ENCODE data around the gene HABP2. TPM values are rescaled to one million over a fixed set of nuclear protein-coding genes. Genes with fewer than 3 reads are reported as not detected.

HABP2 gene
- total RNA-seq, 4 donors from 2014 or later = 0.15 to 5.6 (median 0.41) TPM; not detected in 1

DNA sequence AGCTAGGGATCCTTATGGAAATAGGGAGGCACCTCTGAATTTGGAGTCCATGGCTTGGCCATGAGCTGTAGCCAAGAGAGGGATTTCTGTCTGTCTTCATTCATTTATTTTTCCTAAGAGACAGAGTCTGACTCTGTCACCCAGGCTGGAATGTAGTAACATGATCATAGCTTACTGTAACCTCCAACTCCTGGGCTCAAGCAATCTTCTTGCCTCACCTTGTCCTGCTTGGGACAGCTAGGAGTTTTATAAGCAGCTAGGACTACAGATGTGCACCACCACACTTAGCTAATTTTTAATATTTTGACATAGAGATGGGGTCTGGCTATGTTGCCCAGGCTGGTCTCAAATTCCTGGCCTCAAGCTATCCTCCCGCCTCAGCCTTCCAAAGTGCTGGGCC lies 8.5 kb upstream of the HABP2 start:
- no peaks in the 10 kb centered on the region for H3K27me3 ChIP-seq
- no peaks in the 10 kb centered on the region for H3K36me3 ChIP-seq
- no peak for TF ChIP-seq POLR2A (IDR thresholded peaks at IDR 0.05)
- no peak for DNase-seq
- intact Hi-C loops (cut with DNase I; ENCODE audit: low total_unique reads) = no loop called here
- no peak overlapping the region for H3K27ac ChIP-seq
- H3K4me3 ChIP-seq = no peak overlapping the region
- H3K4me1 ChIP-seq = no peaks in the 10 kb centered on the region
- no peaks in the 10 kb centered on the region for H3K9me3 ChIP-seq

DNA sequence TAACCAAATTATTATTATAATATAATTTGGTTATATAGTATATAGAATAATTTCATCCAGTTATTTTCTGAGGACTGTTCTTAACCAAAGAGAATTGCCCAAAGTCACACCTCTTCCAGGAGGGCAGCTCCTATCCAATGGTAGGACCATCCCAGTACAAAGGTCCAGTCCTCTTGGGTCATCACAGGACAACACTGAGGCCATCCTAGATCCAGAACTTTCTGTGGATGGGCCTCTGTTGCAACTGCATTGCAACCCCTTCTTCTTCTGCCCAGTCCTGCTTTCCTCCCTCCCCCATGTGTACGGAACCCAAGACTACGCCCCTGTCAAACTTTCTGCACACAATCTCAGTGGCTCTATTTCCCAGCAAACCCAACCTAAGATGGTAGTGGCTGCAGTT lies 5.4 kb upstream of the HABP2 start:
- Histone ChIP-seq H3K27ac (no peak overlapping the region), H3K36me3 (no peaks in the 10 kb centered on the region), H3K4me3 (no peak overlapping the region), H3K9me3 (no peaks in the 10 kb centered on the region), H3K27me3 (no peaks in the 10 kb centered on the region), H3K4me1 (no peaks in the 10 kb centered on the region)
- no peak for DNase-seq
- intact Hi-C loops (cut with DNase I; ENCODE audit: low total_unique reads) = no loop called here
- no peak for TF ChIP-seq POLR2A (IDR thresholded peaks at IDR 0.05)
- TF ChIP-seq, protein P1, sequence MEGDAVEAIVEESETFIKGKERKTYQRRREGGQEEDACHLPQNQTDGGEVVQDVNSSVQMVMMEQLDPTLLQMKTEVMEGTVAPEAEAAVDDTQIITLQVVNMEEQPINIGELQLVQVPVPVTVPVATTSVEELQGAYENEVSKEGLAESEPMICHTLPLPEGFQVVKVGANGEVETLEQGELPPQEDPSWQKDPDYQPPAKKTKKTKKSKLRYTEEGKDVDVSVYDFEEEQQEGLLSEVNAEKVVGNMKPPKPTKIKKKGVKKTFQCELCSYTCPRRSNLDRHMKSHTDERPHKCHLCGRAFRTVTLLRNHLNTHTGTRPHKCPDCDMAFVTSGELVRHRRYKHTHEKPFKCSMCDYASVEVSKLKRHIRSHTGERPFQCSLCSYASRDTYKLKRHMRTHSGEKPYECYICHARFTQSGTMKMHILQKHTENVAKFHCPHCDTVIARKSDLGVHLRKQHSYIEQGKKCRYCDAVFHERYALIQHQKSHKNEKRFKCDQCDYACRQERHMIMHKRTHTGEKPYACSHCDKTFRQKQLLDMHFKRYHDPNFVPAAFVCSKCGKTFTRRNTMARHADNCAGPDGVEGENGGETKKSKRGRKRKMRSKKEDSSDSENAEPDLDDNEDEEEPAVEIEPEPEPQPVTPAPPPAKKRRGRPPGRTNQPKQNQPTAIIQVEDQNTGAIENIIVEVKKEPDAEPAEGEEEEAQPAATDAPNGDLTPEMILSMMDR (IDR thresholded peaks at IDR 0.05) = no peak

DNA sequence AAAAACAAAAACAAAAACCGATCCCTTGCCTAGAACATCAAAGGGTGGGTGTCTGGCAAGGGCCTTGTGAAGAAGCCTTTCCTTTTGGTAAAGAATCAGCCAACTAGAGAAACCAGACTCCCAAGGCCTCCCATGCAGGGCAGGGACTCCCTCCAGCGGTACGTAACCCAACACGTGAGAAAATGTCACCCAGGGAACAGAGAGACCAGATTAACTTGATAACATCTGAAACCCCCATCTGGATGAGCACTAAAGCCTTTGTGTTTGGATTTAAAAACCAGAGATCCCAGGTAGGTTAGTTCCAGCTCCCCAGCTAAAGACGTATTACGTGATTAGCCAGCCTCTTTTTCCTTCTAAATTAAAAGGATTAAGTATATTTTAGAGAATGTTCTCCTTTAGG lies 3.0 kb upstream of the HABP2 start:
- intact Hi-C loops (cut with DNase I; ENCODE audit: low total_unique reads) = no loop called here
- no peak overlapping the region for H3K4me3 ChIP-seq
- no peaks in the 10 kb centered on the region for H3K36me3 ChIP-seq
- no peak for DNase-seq
- H3K4me1 ChIP-seq = no peaks in the 10 kb centered on the region
- H3K27ac ChIP-seq = no peak overlapping the region
- no peaks in the 10 kb centered on the region for H3K27me3 ChIP-seq
- H3K9me3 ChIP-seq = no peaks in the 10 kb centered on the region
- TF ChIP-seq, protein P1 (IDR thresholded peaks at IDR 0.05) = no peak
- TF ChIP-seq POLR2A (IDR thresholded peaks at IDR 0.05) = no peak

DNA sequence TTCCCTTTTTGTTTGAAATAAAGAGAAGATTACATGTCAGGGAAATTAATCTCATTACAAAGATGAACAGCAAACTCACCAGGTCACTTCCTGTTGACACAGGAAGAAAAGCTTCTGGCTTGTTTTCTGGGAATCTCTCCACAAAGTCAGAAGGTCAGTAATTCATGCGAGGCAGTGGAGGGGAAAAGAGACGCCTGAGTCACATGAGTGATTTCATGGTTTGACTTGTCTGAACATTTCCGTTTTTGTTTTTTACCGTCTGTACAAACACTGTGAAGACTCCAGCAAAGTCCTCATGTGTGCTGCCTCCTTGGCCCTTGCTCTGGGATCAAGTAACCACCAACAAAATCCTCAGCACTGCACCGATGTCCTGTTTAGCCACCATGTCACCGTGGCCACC lies 2.5 kb upstream of the HABP2 start:
- intact Hi-C loops (cut with DNase I; ENCODE audit: low total_unique reads) = no loop called here

DNA sequence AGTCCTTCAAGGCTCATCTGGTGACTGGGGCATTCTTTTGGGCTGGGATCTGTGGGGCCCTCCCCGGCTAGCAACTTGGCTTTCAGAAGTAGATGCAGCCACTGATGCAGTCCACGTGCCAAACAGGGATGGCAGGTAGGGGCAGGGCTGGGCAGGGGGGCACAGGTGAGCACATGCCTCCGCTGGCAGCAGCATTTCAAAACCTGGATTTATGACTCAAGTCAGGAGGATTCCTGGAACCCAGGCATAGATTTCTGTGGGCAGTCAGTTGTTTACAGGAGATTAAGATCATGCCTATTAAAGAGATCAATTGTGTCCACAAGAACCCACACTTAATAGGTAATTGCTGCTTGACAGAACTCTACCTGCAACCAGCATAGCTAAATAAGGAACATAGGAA lies 839 bp upstream of the HABP2 start:
- Histone ChIP-seq H3K4me3 (no peak overlapping the region), H3K9me3 (no peaks in the 10 kb centered on the region), H3K27me3 (no peaks in the 10 kb centered on the region), H3K27ac (no peak overlapping the region), H3K36me3 (no peaks in the 10 kb centered on the region), H3K4me1 (no peaks in the 10 kb centered on the region)
- DNase-seq = no peak
- intact Hi-C loops (cut with DNase I; ENCODE audit: low total_unique reads) = no loop called here
- TF ChIP-seq, protein P1 (IDR thresholded peaks at IDR 0.05) = no peak
- no peak for TF ChIP-seq POLR2A (IDR thresholded peaks at IDR 0.05)

More for the DNA sequence above, 2.5 kb upstream of the HABP2 start:
- H3K4me3 ChIP-seq = no peak overlapping the region
- H3K9me3 ChIP-seq = no peaks in the 10 kb centered on the region
- no peaks in the 10 kb centered on the region for H3K4me1 ChIP-seq
- H3K36me3 ChIP-seq = no peaks in the 10 kb centered on the region
- H3K27me3 ChIP-seq = no peaks in the 10 kb centered on the region
- no peak for DNase-seq
- H3K27ac ChIP-seq = no peak overlapping the region
- TF ChIP-seq POLR2A (IDR thresholded peaks at IDR 0.05) = no peak
- TF ChIP-seq, protein P1 (IDR thresholded peaks at IDR 0.05) = no peak

DNA sequence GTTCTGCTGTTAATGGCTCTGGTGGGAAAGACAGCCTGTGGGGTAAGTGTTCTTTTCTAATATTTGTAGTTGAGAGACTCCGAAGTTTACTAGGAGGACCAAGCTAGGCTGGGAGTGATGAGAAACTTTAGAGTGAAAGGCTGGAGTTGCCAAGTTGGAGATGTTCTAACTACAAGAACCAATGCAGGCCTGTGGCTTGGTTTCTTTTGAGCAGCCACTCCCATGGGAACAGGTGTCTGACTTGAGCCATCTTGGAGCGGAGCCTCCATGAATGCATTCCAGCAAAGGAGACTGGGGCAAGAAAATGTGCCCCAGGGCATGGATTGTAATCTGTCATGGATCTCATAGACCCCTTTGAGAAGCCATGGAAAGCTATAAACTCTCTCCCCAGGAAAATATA lies 296 bp downstream of the HABP2 start:
- Histone ChIP-seq H3K27ac (no peak overlapping the region), H3K4me1 (no peaks in the 10 kb centered on the region), H3K9me3 (no peaks in the 10 kb centered on the region), H3K27me3 (no peaks in the 10 kb centered on the region), H3K4me3 (no peak overlapping the region), H3K36me3 (no peaks in the 10 kb centered on the region)
- TF ChIP-seq, protein P1 (IDR thresholded peaks at IDR 0.05) = no peak
- TF ChIP-seq POLR2A (IDR thresholded peaks at IDR 0.05) = no peak
- intact Hi-C loops (cut with DNase I; ENCODE audit: low total_unique reads) = no loop called here
- DNase-seq = no peak

All from uterus (tissue), 4 donors.